Limb (tissue), 2 donors: Measurements from ENCODE around the gene RABEP1.
"Not testable (repeated sequence)": the region's sequence is repeated elsewhere in the genome, so short reads cannot be mapped to it uniquely, and the experiment has no call there.

Experiments used
- DNase-seq, 2 donors: peaks; one replicate each; pipeline ENCODE4 v3.0.0-alpha.2; 2016; ENCODE audit errors: extremely low spot score in 2 of 2

Gene RABEP1

GRCh38 chr17:5281814-5282641 lies at the start of gene RABEP1:
RABEP1 (plus strand) TSS chr17:5282284; CDS start chr17:5282487, 203 bp downstream.
- peak; percentile 91 to 95 for DNase-seq

- DNase-seq: not testable (repeated sequence)
Observed at GRCh38 chr17:5233492-5233891, 48.6 kb upstream of the RABEP1 start.

GRCh38 chr17:5234645-5235576 lies 47.2 kb upstream of the RABEP1 start, which contains the start of gene SCIMP:
SCIMP (minus strand) TSS chr17:5234860; CDS start chr17:5234755, 105 bp downstream.
- DNase-seq: no peak

GRCh38 chr17:5236938-5237540 lies 45.0 kb upstream of the RABEP1 start:
- no peak for DNase-seq

- DNase-seq: no peak
Observed at GRCh38 chr17:5237541-5238016, 44.5 kb upstream of the RABEP1 start.

GRCh38 chr17:5238333-5238732 lies 43.8 kb upstream of the RABEP1 start:
- no peak for DNase-seq

GRCh38 chr17:5239769-5240168 lies 42.3 kb upstream of the RABEP1 start:
- DNase-seq: not testable (repeated sequence)

- no peak for DNase-seq
Observed at GRCh38 chr17:5241861-5242671, 40.0 kb upstream of the RABEP1 start.

GRCh38 chr17:5247621-5248020 lies 34.5 kb upstream of the RABEP1 start:
- no peak for DNase-seq

GRCh38 chr17:5248821-5249479 lies 33.1 kb upstream of the RABEP1 start:
- no peak for DNase-seq

- DNase-seq: peak; percentile 62 to 63
Observed at GRCh38 chr17:5249615-5250014, 32.5 kb upstream of the RABEP1 start.

GRCh38 chr17:5254414-5254813 lies 27.7 kb upstream of the RABEP1 start:
- no peak for DNase-seq

- DNase-seq: no peak
Observed at GRCh38 chr17:5254903-5255521, 27.1 kb upstream of the RABEP1 start.

GRCh38 chr17:5257124-5257523 lies 25.0 kb upstream of the RABEP1 start:
- DNase-seq: no peak

- DNase-seq: no peak
Observed at GRCh38 chr17:5260542-5260941, 21.5 kb upstream of the RABEP1 start.

- no peak for DNase-seq
Observed at GRCh38 chr17:5262416-5262991, 19.6 kb upstream of the RABEP1 start.

GRCh38 chr17:5263441-5263840 lies 18.6 kb upstream of the RABEP1 start:
- DNase-seq: no peak

GRCh38 chr17:5264893-5265292 lies 17.2 kb upstream of the RABEP1 start:
- DNase-seq: no peak

- peak in 1 of 2 donors; percentile 16 for DNase-seq
Observed at GRCh38 chr17:5269241-5269960, 12.7 kb upstream of the RABEP1 start.
